DND-41 (cell line): ENCODE measurements around the gene MYEF2.

ENCODE experiments used
- EZH2 ChIP-seq: IDR thresholded peaks from 3 replicates; pipeline ENCODE4 v1.6.1; 2012; ENCODE audit warnings: borderline replicate concordance, low read depth, mild to moderate bottlenecking, moderate library complexity, low read length, inconsistent platforms; ENCODE audit not compliant: severe bottlenecking
- TF ChIP-seq, protein P1 (sequence below): IDR thresholded peaks from 2 replicates; pipeline ENCODE4 v1.5.1; 2012; ENCODE audit warnings: borderline replicate concordance, low read length, moderate library complexity, mild to moderate bottlenecking; ENCODE audit not compliant: poor library complexity, severe bottlenecking; ENCODE audit errors: extremely low read depth

DNA sequence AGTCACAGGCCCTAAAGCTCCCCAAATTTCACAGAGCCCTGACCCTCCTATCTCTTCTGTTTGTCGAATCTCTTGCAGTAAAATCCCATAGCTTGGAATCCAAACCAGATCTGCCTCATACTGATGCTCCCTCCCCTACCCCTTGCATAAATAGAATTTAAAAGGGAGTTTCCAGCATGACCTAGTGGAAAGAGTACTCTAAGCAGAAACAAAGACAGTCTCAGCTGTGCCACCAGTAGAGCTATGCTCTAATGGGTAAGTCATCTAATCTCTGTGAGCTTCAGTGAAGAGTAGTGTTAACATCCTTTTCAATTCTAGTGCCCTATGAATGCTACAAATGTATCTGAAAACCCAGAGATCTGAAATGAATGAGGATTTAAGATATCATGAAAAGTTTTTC is 24.0 kb upstream of the MYEF2 start:
- TF ChIP-seq, protein P1, sequence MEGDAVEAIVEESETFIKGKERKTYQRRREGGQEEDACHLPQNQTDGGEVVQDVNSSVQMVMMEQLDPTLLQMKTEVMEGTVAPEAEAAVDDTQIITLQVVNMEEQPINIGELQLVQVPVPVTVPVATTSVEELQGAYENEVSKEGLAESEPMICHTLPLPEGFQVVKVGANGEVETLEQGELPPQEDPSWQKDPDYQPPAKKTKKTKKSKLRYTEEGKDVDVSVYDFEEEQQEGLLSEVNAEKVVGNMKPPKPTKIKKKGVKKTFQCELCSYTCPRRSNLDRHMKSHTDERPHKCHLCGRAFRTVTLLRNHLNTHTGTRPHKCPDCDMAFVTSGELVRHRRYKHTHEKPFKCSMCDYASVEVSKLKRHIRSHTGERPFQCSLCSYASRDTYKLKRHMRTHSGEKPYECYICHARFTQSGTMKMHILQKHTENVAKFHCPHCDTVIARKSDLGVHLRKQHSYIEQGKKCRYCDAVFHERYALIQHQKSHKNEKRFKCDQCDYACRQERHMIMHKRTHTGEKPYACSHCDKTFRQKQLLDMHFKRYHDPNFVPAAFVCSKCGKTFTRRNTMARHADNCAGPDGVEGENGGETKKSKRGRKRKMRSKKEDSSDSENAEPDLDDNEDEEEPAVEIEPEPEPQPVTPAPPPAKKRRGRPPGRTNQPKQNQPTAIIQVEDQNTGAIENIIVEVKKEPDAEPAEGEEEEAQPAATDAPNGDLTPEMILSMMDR: no peak
- TF ChIP-seq EZH2: no peak
